Ovary (tissue), 9 donors: Measurements from ENCODE around the gene PRICKLE1. TPM values are rescaled to one million over a fixed set of nuclear protein-coding genes. Genes with fewer than 3 reads are reported as not detected.

Experiments used
- DNase-seq, 5 donors: peaks; one replicate each; pipeline ENCODE4 v3.0.0-alpha.2; 2019 to 2020
- H3K27ac ChIP-seq, 2 donors: fragments of 200-600 bp; one replicate each; pipeline versions ENCODE4 v1.5.1 to v1.8.0; 2019 to 2022
- H3K27me3 ChIP-seq: fragments of 200-600 bp; one replicate; pipeline ENCODE4 v1.8.0; 2022
- H3K36me3 ChIP-seq: fragments of 200-600 bp; sonication (generic); one replicate; pipeline ENCODE4 v1.5.1; 2019
- H3K4me1 ChIP-seq: one replicate; pipeline ENCODE4 v1.8.1; 2013; ENCODE audit warnings: mild to moderate bottlenecking, moderate library complexity; ENCODE audit not compliant: insufficient read depth
- H3K4me3 ChIP-seq: fragments of 200-600 bp; sonication (generic); one replicate; pipeline ENCODE4 v1.5.1; 2017
- H3K9me3 ChIP-seq, 2 donors: fragments of 200-600 bp in 1 of 2; sonication (generic) in 1 of 2; one replicate each; pipeline versions ENCODE4 v1.5.1 to v1.8.1; 2013 to 2019; ENCODE audit warnings: mild to moderate bottlenecking in 1 of 2, moderate library complexity in 1 of 2
- CTCF ChIP-seq, 3 donors: fragments of 450-650 bp in 2 of 3; fragments of 200-600 bp in 1 of 3; IDR thresholded peaks; one replicate each; pipeline versions ENCODE4 v1.5.1 to v1.8.0; 2016 to 2022; ENCODE audit warnings: antibody characterized with exemption in 3 of 3, mild to moderate bottlenecking in 1 of 3
- EP300 ChIP-seq: sonication (generic); formaldehyde crosslinking; IDR thresholded peaks from one replicate; pipeline ENCODE4 v1.6.1; 2017; ENCODE audit warnings: antibody characterized with exemption
- POLR2A ChIP-seq: fragments of 450-650 bp; IDR thresholded peaks from one replicate; pipeline ENCODE4 v1.6.1; 2017; ENCODE audit warnings: antibody characterized with exemption, mild to moderate bottlenecking, moderate library complexity
- WGBS, 3 donors: extraction: QIAGEN DNeasy Blood & Tissue Kit in 1 of 3; methylation state at CpG; one replicate each; pipeline versions ENCODE4 v1.1.5 to v1.1.7; 2013 to 2017; 5-methylcytosine and 5-hydroxymethylcytosine counted together
- intact Hi-C, 4 donors: fragments of 100-400 bp; cut with DNase I; formaldehyde crosslinking; loops; one replicate each; pipeline versions ENCODE4 v1.11.0 to v1.15.1; 2022 to 2023
- polyA plus RNA-seq, 2 donors: library from polyadenylated mRNA; stranded (reverse); fragments of 200-250 nt in 1 of 2; fragments of 350-450 nt in 1 of 2; fragmentation: Illumina TruSeq in 1 of 2; extraction: RNeasy Lipid Tissue Mini Kit (QIAGEN cat#74804) in 1 of 2; gene quantifications; one replicate each; pipeline ENCODE4 v1.2.3, GENCODE V29; 2013 to 2014
- small RNA-seq: library from RNA; depleted of rRNA; stranded (forward); fragments of <200 nt; gene quantifications from one replicate; pipeline ENCODE3, GENCODE V24; 2016
- total RNA-seq, 7 donors: library from RNA; depleted of rRNA in 2 of 7; stranded (reverse); fragments of >200 nt in 2 of 7; fragmentation: NEBNext Ultra II Directional in 3 of 7; extraction: Animal tissue kit (Norgen Biotek cat#: 25700) in 3 of 7; gene quantifications; one replicate each; pipeline versions ENCODE4 v1.1.0 to v1.2.4, GENCODE V29; 2016 to 2023
- donor health status: DM: no; HTN: no; CAD: no; lungs with moderate emphysema.
- donor health status: DM: no; HTN: no; CAD: no.
- donor health status: Bipolar disorder and iron deficiency.
- donor health status: DM: yes; HTN: yes; CAD: no.
- donor health status: DM: no; HTN: no; CAD: no.
- donor health status: DM: yes; HTN: yes; CAD: no.

PRICKLE1 gene
- total and polyA plus RNA-seq, 9 donors, result 12.5 to 35.2 (median 22.5) TPM

GRCh38 chr12:42420395-42420794, 169.2 kb downstream of the PRICKLE1 start:
- intact Hi-C loops, result no loop called here
- Histone ChIP-seq H3K4me3 (no peak overlapping the region), H3K27me3 (no peaks in the 10 kb centered on the region), H3K27ac (no peak overlapping the region), H3K36me3 (no peaks in the 10 kb centered on the region), H3K9me3 (no peaks in the 10 kb centered on the region), H3K4me1 (no peaks in the 10 kb centered on the region)
- TF ChIP-seq EP300, result no peak
- no peak for TF ChIP-seq CTCF (IDR thresholded peaks at IDR 0.05)
- no peak for TF ChIP-seq POLR2A
- no peak for DNase-seq
- WGBS, 3 donors, result 77 to 87% (median 86%) methylated on average over 3 of the region's 3 CpGs

GRCh38 chr12:42410340-42410739, 179.2 kb downstream of the PRICKLE1 start:
- no peak for TF ChIP-seq EP300
- TF ChIP-seq CTCF (IDR thresholded peaks at IDR 0.05), result no peak
- no peak for TF ChIP-seq POLR2A
- Histone ChIP-seq H3K36me3 (no peaks in the 10 kb centered on the region), H3K4me1 (no peaks in the 10 kb centered on the region), H3K4me3 (no peak overlapping the region), H3K27ac (no peak overlapping the region), H3K27me3 (no peaks in the 10 kb centered on the region), H3K9me3 (no peaks in the 10 kb centered on the region)
- 60 to 71% (median 67%) methylated on average over 1 of the region's 1 CpG for WGBS, 3 donors
- intact Hi-C loops, result no loop called here
- no peak for DNase-seq

GRCh38 chr12:42409471-42409870, 180.1 kb downstream of the PRICKLE1 start:
- Histone ChIP-seq H3K36me3 (no peaks in the 10 kb centered on the region), H3K9me3 (no peaks in the 10 kb centered on the region), H3K27ac (no peak overlapping the region), H3K4me1 (no peaks in the 10 kb centered on the region), H3K4me3 (no peak overlapping the region), H3K27me3 (no peaks in the 10 kb centered on the region)
- 51 to 66% (median 57%) methylated on average over 2 of the region's 2 CpGs for WGBS, 3 donors
- intact Hi-C loops, result no loop called here
- DNase-seq, result no peak
- TF ChIP-seq EP300 (no peak), POLR2A (no peak), CTCF (IDR thresholded peaks at IDR 0.05) (no peak)

GRCh38 chr12:42407306-42407705, 182.2 kb downstream of the PRICKLE1 start:
- no peaks in the 10 kb centered on the region for H3K4me1 ChIP-seq
- H3K36me3 ChIP-seq, result no peaks in the 10 kb centered on the region
- no peak overlapping the region for H3K4me3 ChIP-seq
- no peak for TF ChIP-seq EP300
- TF ChIP-seq POLR2A, result no peak
- no peak for TF ChIP-seq CTCF (IDR thresholded peaks at IDR 0.05)
- H3K27ac ChIP-seq, result no peak overlapping the region
- no peaks in the 10 kb centered on the region for H3K27me3 ChIP-seq
- H3K9me3 ChIP-seq, result no peaks in the 10 kb centered on the region
- intact Hi-C loops, result no loop called here
- DNase-seq, result no peak
- 94 to 97% (median 96%) methylated on average over 1 of the region's 1 CpG for WGBS, 3 donors

Small RNA genes within 50 kb of the gene (small RNA-seq; reads per million reads assigned to genes)
- gene AC079600.1 (not detected), gene AC079600.2 (not detected), gene RF00019 (not detected)
